HCT116 (cell line): ENCODE data around the gene ALDH3B1. TPM values are rescaled to one million over a fixed set of nuclear protein-coding genes. Genes with fewer than 3 reads are reported as not detected.
A peak's percentile ranks its signal among the peaks of the same experiment; 100 is the strongest.

Experiments
- ATAC-seq: fragments of 200-7000 bp; cut with Tn5 transposase; 2 replicates; pipeline ENCODE4 v1.9.1; 2020; ENCODE audit warnings: mild to moderate bottlenecking, moderate library complexity
- BruUV-seq: library from RNA; stranded (reverse); fragments of 400-500 nt; replicated peaks from 2 replicates; lab custom pipeline; 2021; lab: Mats Ljungman, UMichigan
- CTCF ChIA-PET: fragments of 300-600 bp; sonication (Branson Sonifier 250); formaldehyde crosslinking; loops from one replicate; lab custom pipeline; 2021; ENCODE audit warnings: antibody characterized with exemption; lab: Charles Lee
- POLR2A ChIA-PET: fragments of 300-600, 350-600 bp; sonication (Branson Sonifier 250); formaldehyde crosslinking; loops from one replicate; lab custom pipeline; 2021; ENCODE audit warnings: antibody characterized with exemption; lab: Charles Lee
- RAD21 ChIA-PET, 2 experiments: fragments of 300-600 bp; sonication (Branson Sonifier 250); formaldehyde crosslinking; loops; one replicate each; lab custom pipeline; 2023; ENCODE audit warnings: low total read pairs in 2 of 2; ENCODE audit not compliant: uncharacterized antibody in 2 of 2, unreplicated experiment in 2 of 2, low non-redundant PET in 1 of 2; lab: Charles Lee
- DNase-seq: peaks from one replicate; pipeline ENCODE4 v3.0.0-alpha.2; 2010; ENCODE audit warnings: low read depth, low spot score
- H2AFZ ChIP-seq: fragments of 200-600 bp; shearing (Covaris generic), sonication (generic); 2 replicates; pipeline ENCODE4 v1.6.1; 2017; ENCODE audit warnings: low read depth, mixed run types, mixed read lengths, antibody characterized with exemption, low read length; ENCODE audit not compliant: poor library complexity, severe bottlenecking
- H3K27ac ChIP-seq: 2 replicates; pipeline ENCODE4 v1.5.1; 2012; ENCODE audit warnings: low read depth, low read length
- H3K27me3 ChIP-seq: fragments of 200-600 bp; sonication (generic); 2 replicates; pipeline ENCODE4 v1.6.1; 2016; ENCODE audit warnings: mixed run types, low read length, mixed read lengths; ENCODE audit not compliant: insufficient read depth
- H3K36me3 ChIP-seq, 2 experiments: fragments of 200-500 bp in 1 of 2; fragments of 200-600 bp in 1 of 2; sonication (Bioruptor generic) in 1 of 2; sonication (generic) in 1 of 2; 2 replicates each; pipeline versions ENCODE4 v1.5.1 to v1.6.1; 2014 to 2016; ENCODE audit warnings: low read length in 2 of 2, inconsistent platforms in 1 of 2, mixed read lengths in 1 of 2, mixed run types in 1 of 2; ENCODE audit not compliant: insufficient read depth in 2 of 2, control insufficient read depth in 1 of 2
- H3K4me1 ChIP-seq, 2 experiments: fragments of 200-600 bp in 1 of 2; sonication (generic) in 1 of 2; 2 replicates each; pipeline versions ENCODE4 v1.5.1 to v1.6.1; 2012 to 2017; ENCODE audit warnings: low read length in 2 of 2, inconsistent platforms in 1 of 2, mild to moderate bottlenecking in 1 of 2, mixed read lengths in 1 of 2, mixed run types in 1 of 2, moderate library complexity in 1 of 2; ENCODE audit not compliant: insufficient read depth in 2 of 2, control insufficient read depth in 1 of 2
- H3K4me2 ChIP-seq: fragments of 200-600 bp; sonication (generic); 2 replicates; pipeline ENCODE4 v1.6.1; 2017; ENCODE audit warnings: mixed run types, low read length, mixed read lengths
- H3K4me3 ChIP-seq, 2 experiments: fragments of 200-600 bp in 1 of 2; sonication (generic) in 1 of 2; replicated peaks in 1 of 2; 2 replicates each; pipeline ENCODE4 v1.5.1; 2011 to 2016; ENCODE audit warnings: low read length in 2 of 2, control low read depth in 1 of 2, low read depth in 1 of 2, mild to moderate bottlenecking in 1 of 2, mixed read lengths in 1 of 2, mixed run types in 1 of 2
- H3K79me2 ChIP-seq: fragments of 200-600 bp; sonication (generic); 2 replicates; pipeline ENCODE4 v1.6.1; 2017; ENCODE audit warnings: mild to moderate bottlenecking, mixed run types, low read length, moderate library complexity, mixed read lengths; ENCODE audit not compliant: insufficient read depth
- H3K9ac ChIP-seq: fragments of 200-600 bp; sonication (generic); 2 replicates; pipeline ENCODE4 v1.6.1; 2016; ENCODE audit warnings: low read length, mixed read lengths
- H3K9me2 ChIP-seq: fragments of 200-600 bp; sonication (generic), shearing (Covaris generic); 2 replicates; pipeline ENCODE4 v1.6.1; 2017; ENCODE audit warnings: mixed run types, mild to moderate bottlenecking, moderate library complexity; ENCODE audit not compliant: insufficient read depth
- H3K9me3 ChIP-seq, 2 experiments: fragments of 200-500 bp in 1 of 2; fragments of 200-600 bp in 1 of 2; sonication (Bioruptor generic) in 1 of 2; sonication (generic) in 1 of 2; 2 replicates each; pipeline ENCODE4 v1.6.1; 2014 to 2017; ENCODE audit warnings: low read length in 2 of 2, mixed read lengths in 2 of 2, inconsistent platforms in 1 of 2, low read depth in 1 of 2, mild to moderate bottlenecking in 1 of 2, mixed run types in 1 of 2, moderate library complexity in 1 of 2; ENCODE audit not compliant: control insufficient read depth in 1 of 2, insufficient read depth in 1 of 2
- H4K20me1 ChIP-seq: fragments of 200-600 bp; sonication (generic), shearing (Covaris generic); 2 replicates; pipeline ENCODE4 v1.6.1; 2017; ENCODE audit warnings: mixed run types, mild to moderate bottlenecking, moderate library complexity; ENCODE audit not compliant: insufficient read depth
- CBX3 ChIP-seq: IDR thresholded peaks from 2 replicates; pipeline ENCODE4 v1.6.1; 2012; ENCODE audit warnings: low read depth
- CEBPB ChIP-seq: IDR thresholded peaks from 2 replicates; pipeline ENCODE4 v1.6.1; 2012; ENCODE audit warnings: low read depth
- ELF1 ChIP-seq: IDR thresholded peaks from 2 replicates; pipeline ENCODE4 v1.6.1; 2012; ENCODE audit warnings: low read depth, borderline replicate concordance
- FOSL1 ChIP-seq: IDR thresholded peaks from 2 replicates; pipeline ENCODE4 v1.6.1; 2012; ENCODE audit warnings: low read depth
- POLR2A ChIP-seq: IDR thresholded peaks from 2 replicates; pipeline ENCODE4 v1.7.0; 2011; ENCODE audit warnings: borderline replicate concordance; ENCODE audit not compliant: insufficient read depth, insufficient read length; ENCODE audit errors: extremely low read depth
- POLR2AphosphoS5 ChIP-seq: IDR thresholded peaks from 2 replicates; pipeline ENCODE4 v1.6.1; 2011; ENCODE audit warnings: mild to moderate bottlenecking, low read depth, low read length, moderate library complexity
- RAD21 ChIP-seq: IDR thresholded peaks from 2 replicates; pipeline ENCODE4 v1.6.1; 2012; ENCODE audit warnings: low read depth, mild to moderate bottlenecking
- SRF ChIP-seq: IDR thresholded peaks from 2 replicates; pipeline ENCODE4 v1.6.1; 2012; ENCODE audit warnings: low read depth
- TCF7L2 ChIP-seq: IDR thresholded peaks from 2 replicates; pipeline ENCODE4 v1.7.0; 2011; ENCODE audit warnings: borderline replicate concordance, inconsistent platforms; ENCODE audit not compliant: insufficient read depth, insufficient read length; ENCODE audit errors: extremely low read depth
- YY1 ChIP-seq: IDR thresholded peaks from 2 replicates; pipeline ENCODE4 v1.6.1; 2011; ENCODE audit warnings: low read length, low read depth, moderate library complexity, mild to moderate bottlenecking; ENCODE audit not compliant: insufficient replicate concordance; ENCODE audit errors: extremely low read depth
- intact Hi-C: fragments of 100-400 bp; cut with micrococcal nuclease; formaldehyde crosslinking; loops from 2 replicates; pipeline ENCODE4 v1.10.0; 2022
- total RNA-seq: library from RNA; stranded (reverse); gene quantifications from one replicate; pipeline ENCODE4 v1.2.1, GENCODE V29; 2021; ENCODE audit not compliant: unreplicated experiment
- TF ChIP-seq, protein P1 (sequence below), 3 experiments: fragments of 200-600 bp in 1 of 3; sonication (generic) in 1 of 3; IDR thresholded peaks in 2 of 3; conservative IDR thresholded peaks in 1 of 3; 2 replicates each; pipeline ENCODE4 v1.5.1; 2012 to 2017; ENCODE audit warnings: low read depth in 2 of 3, low read length in 2 of 3, antibody characterized with exemption in 1 of 3, borderline replicate concordance in 1 of 3, control low read depth in 1 of 3, mild to moderate bottlenecking in 1 of 3, mixed read lengths in 1 of 3, mixed run types in 1 of 3, moderate library complexity in 1 of 3; ENCODE audit not compliant: insufficient read depth in 1 of 3
- TF ChIP-seq, protein P2 (sequence below): IDR thresholded peaks from 2 replicates; pipeline ENCODE4 v1.6.1; 2011; ENCODE audit warnings: mild to moderate bottlenecking, low read length, moderate library complexity; ENCODE audit not compliant: insufficient replicate concordance; ENCODE audit errors: extremely low read depth

The ALDH3B1 gene
- total RNA-seq, 1 experiment from 2014 or later: 25.5 TPM

DNA sequence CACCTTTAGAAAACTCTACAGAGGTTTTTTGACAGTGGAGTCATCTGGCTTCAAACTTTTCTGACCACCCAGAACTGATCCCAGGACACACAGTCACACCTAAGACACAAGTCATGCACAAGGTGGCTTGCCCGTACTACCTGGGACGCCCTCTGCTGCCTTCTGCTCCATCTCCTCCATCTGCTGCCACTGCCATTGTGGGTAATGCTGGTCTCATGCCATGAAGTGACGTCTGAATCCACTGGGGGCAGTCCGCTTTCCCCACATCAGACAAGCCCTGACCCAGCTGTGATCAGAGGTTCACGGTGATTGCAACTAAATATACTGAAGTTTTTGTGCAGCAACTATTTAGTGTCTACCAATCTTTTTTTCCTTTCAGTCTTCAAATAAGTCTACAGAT lies 14.9 kb downstream of the ALDH3B1 start:
- intact Hi-C loops: loop anchor here (5.0 kb wide), 1 partner anchor 182 kb away; no protein-coding TSS in a partner anchor
- H2AFZ ChIP-seq: no peak overlapping the region
- H4K20me1 ChIP-seq: no peaks in the 10 kb centered on the region
- no peak overlapping the region for H3K27ac ChIP-seq
- BruUV-seq: no TSS peak
- no peak for TF ChIP-seq CEBPB
- no peak for TF ChIP-seq POLR2AphosphoS5
- TF ChIP-seq, protein P1, sequence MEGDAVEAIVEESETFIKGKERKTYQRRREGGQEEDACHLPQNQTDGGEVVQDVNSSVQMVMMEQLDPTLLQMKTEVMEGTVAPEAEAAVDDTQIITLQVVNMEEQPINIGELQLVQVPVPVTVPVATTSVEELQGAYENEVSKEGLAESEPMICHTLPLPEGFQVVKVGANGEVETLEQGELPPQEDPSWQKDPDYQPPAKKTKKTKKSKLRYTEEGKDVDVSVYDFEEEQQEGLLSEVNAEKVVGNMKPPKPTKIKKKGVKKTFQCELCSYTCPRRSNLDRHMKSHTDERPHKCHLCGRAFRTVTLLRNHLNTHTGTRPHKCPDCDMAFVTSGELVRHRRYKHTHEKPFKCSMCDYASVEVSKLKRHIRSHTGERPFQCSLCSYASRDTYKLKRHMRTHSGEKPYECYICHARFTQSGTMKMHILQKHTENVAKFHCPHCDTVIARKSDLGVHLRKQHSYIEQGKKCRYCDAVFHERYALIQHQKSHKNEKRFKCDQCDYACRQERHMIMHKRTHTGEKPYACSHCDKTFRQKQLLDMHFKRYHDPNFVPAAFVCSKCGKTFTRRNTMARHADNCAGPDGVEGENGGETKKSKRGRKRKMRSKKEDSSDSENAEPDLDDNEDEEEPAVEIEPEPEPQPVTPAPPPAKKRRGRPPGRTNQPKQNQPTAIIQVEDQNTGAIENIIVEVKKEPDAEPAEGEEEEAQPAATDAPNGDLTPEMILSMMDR (IDR thresholded peaks at IDR 0.05 in 2 of 3, conservative IDR thresholded peaks at IDR 0.05 in 1 of 3; ENCODE audit: borderline replicate concordance in 1 of 3, insufficient read depth in 1 of 3, low read depth in 2 of 3, low read length in 2 of 3): peak in 1 of 3 experiments; percentile 19; a peak in 2 of 6 replicates
- TF ChIP-seq TCF7L2: no peak
- TF ChIP-seq FOSL1: no peak
- TF ChIP-seq POLR2A: no peak
- ATAC-seq (peak; percentile 29), DNase-seq (no peak)
- peaks cover 39 to 69% of the 10 kb centered on the region in 2 experiments for H3K4me1 ChIP-seq
- no peak overlapping the region for H3K4me3 ChIP-seq
- no peaks in the 10 kb centered on the region for H3K9me2 ChIP-seq
- H3K9ac ChIP-seq: no peak overlapping the region
- CTCF ChIA-PET: no interaction called here
- peaks cover 0 to 5% of the 10 kb centered on the region in 2 experiments; a peak in 1 of 4 replicates for H3K9me3 ChIP-seq
- RAD21 ChIA-PET: no interaction called here
- POLR2A ChIA-PET: no interaction called here
- no peaks in the 10 kb centered on the region for H3K36me3 ChIP-seq
- no peaks in the 10 kb centered on the region for H3K27me3 ChIP-seq
- H3K79me2 ChIP-seq: no peaks in the 10 kb centered on the region
- H3K4me2 ChIP-seq: peak overlapping the region; percentile 7; the same call in 1 of the 2 replicates

DNA sequence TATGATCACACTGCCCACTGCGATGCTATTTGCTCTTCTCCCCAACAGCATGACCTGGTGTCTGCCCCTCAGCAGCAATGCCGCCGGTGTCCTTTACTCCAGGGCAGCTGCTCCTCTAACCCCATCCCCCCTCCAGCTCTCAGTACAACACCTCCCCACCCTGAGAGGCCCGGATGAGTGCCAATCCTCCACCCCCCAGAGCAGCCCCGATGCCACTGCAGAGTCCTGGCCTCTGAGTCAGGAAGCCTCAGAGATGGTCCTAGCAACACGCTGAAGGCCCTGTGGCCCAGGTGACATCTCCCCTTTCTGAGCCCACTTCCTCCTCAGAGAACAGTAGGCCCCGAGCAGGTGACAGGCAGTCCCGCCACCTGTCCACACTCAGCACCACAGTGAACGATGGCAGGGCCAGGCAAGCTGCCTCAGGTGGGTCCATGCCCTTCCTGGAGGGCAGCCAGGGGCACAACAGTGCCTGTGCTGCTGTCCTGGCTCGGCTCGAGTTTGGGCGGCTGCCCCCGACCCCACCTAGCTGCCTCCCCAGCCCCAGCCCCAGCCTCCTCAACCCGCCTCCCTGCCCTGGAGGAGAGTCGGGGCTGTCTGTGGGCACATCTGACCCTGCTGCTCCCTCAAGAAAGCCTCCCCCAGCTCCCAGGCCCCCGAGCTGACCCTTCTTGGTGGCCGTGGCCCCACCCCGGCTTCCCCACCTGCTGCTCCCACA lies 16.4 kb downstream of the ALDH3B1 start:
- H3K27ac ChIP-seq: no peak overlapping the region
- no peaks in the 10 kb centered on the region for H3K9me2 ChIP-seq
- no peaks in the 10 kb centered on the region for H3K27me3 ChIP-seq
- no peak overlapping the region for H2AFZ ChIP-seq
- ChIA-PET CTCF (no interaction called here), RAD21 (no interaction called here), POLR2A (no interaction called here)
- DNase-seq: no peak
- peaks cover 0 to 5% of the 10 kb centered on the region in 2 experiments; a peak in 1 of 4 replicates for H3K9me3 ChIP-seq
- peaks cover 9% of the 10 kb centered on the region for H3K79me2 ChIP-seq
- intact Hi-C loops: loop anchor here (5.0 kb wide), 1 partner anchor 181 kb away; no protein-coding TSS in a partner anchor
- ATAC-seq: no peak
- BruUV-seq: no TSS peak
- H3K9ac ChIP-seq: 0 out of 2 replicates have a peak overlapping the region, but pooled peaks have one; percentile 13
- H3K4me2 ChIP-seq: no peak overlapping the region
- no peak overlapping the region for H3K4me3 ChIP-seq
- no peaks in the 10 kb centered on the region for H3K36me3 ChIP-seq
- peaks cover 29 to 59% of the 10 kb centered on the region in 2 experiments for H3K4me1 ChIP-seq
- H4K20me1 ChIP-seq: no peaks in the 10 kb centered on the region
- no peak for TF ChIP-seq ELF1
- TF ChIP-seq, protein P2, sequence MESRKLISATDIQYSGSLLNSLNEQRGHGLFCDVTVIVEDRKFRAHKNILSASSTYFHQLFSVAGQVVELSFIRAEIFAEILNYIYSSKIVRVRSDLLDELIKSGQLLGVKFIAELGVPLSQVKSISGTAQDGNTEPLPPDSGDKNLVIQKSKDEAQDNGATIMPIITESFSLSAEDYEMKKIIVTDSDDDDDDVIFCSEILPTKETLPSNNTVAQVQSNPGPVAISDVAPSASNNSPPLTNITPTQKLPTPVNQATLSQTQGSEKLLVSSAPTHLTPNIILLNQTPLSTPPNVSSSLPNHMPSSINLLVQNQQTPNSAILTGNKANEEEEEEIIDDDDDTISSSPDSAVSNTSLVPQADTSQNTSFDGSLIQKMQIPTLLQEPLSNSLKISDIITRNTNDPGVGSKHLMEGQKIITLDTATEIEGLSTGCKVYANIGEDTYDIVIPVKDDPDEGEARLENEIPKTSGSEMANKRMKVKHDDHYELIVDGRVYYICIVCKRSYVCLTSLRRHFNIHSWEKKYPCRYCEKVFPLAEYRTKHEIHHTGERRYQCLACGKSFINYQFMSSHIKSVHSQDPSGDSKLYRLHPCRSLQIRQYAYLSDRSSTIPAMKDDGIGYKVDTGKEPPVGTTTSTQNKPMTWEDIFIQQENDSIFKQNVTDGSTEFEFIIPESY: no peak
- TF ChIP-seq SRF: no peak
- TF ChIP-seq YY1: no peak
- TF ChIP-seq POLR2AphosphoS5: no peak
- no peak for TF ChIP-seq RAD21
- no peak for TF ChIP-seq CBX3
